GM19328 (cell line): Measurements from ENCODE around the gene SIPA1.
A peak's percentile ranks its signal among the peaks of the same experiment; 100 is the strongest.

Experiments used
- ATAC-seq: cut with Tn5 transposase; IDR thresholded peaks from one replicate; pipeline ENCODE4 v1.9.1; 2021; ENCODE audit warnings: mild to moderate bottlenecking, moderate library complexity; ENCODE audit not compliant: unreplicated experiment

The SIPA1 gene

DNA sequence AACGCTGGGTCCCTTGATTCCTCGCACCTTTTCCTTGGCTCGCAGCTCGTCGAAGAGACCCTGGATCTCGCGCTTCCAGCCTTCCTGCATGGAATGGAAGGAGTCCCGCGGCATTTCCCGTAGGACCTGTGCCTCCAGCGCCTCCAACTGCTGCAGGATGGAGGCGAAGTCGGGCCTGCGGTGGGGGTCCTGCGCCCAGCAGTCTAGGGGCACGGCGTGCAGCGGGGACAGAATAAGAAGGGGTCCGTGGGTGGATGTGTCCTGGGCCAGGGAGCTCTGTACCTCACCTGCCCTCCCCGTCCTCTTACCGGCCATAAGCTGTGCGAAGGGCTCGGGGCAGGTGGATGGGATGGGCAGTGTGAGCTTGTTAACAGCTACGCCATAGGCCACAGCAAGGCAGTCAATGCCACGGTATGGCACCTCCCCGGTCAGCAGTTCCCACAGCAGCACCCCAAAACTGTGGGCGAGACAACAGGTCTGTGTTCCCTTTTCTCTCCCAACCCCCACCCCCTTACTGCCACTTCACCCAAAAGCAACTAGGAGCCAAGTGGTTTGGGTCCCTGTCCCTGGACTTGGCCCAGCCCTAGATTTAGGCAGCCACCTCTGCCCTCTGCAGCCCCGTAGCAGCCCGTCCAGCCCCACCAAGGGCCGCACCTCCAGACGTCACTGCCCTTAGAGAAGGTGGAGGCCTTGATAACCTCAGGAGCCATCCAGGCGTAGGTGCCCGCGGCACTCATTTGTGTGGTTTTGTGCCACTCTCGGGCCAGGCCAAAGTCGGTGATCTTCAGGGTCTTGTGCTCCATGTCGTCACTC, 30.1 kb upstream of the SIPA1 start:
- no peak for ATAC-seq

DNA sequence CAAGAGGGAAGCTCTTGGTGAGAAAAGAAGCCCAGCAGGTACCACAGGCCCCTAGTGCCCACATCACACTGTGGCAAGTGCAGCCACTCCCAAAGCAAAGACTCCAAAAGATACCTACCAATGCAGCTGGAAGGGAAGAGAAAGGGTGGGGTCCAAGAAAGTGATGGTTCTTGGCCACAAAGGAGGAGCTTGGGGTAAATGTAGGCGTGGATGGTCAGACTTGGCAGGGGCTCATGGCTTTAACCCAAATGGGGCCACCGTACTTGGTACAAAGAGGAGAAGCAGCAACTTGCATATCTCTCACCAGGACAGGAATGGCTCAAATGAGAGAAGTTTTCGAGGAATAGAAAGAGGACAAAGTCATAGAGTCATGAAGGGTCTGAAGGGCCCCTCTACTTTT, 28.7 kb upstream of the SIPA1 start:
- no peak for ATAC-seq

GRCh38 chr11:65609665-65610064, 28.2 kb upstream of the SIPA1 start:
- ATAC-seq, result no peak

DNA sequence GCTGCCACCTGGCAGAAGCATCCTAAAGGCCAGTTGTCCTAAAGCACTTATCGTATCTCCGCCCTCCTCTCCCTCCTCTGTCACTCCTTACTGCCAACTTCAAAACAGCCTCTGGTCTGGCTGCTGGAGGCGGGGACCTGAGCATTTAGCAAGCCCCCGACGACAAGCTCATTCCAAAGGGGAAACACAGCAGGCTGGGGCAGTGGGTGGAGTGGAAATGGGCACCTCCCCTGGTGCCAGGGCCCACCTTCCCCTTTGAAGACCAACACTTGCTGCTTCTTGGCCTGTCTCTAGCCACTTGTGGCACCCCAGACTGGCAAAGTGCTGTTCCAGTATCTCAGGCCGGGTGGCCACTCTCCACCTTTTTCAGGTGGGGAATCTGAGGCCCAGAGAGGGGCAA, 27.5 kb upstream of the SIPA1 start:
- no peak for ATAC-seq

- ATAC-seq, result no peak
Observed at GRCh38 chr11:65611028-65611757, 26.7 kb upstream of the SIPA1 start.

GRCh38 chr11:65611758-65612603, 25.9 kb upstream of the SIPA1 start:
- no peak for ATAC-seq

DNA sequence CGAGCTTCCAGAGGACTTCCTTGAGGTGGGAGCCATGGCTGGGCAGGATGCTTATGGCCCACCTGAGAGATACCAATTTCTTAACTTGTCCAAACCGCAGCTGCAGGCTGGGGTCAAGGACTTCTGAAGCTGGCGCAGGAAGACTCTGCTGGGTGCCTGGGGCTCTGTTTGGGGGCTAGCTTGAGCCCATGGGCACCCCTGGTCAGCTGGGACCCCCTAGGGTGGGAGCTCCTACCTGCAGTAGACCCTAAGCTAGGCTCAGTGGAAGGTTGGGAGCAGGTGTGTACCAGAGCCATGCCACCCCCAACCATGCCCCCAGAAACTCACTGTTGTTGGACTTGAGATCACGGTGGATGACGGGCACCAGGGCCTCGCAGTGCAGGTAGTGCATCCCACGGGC, 25.2 kb upstream of the SIPA1 start:
- no peak for ATAC-seq

DNA sequence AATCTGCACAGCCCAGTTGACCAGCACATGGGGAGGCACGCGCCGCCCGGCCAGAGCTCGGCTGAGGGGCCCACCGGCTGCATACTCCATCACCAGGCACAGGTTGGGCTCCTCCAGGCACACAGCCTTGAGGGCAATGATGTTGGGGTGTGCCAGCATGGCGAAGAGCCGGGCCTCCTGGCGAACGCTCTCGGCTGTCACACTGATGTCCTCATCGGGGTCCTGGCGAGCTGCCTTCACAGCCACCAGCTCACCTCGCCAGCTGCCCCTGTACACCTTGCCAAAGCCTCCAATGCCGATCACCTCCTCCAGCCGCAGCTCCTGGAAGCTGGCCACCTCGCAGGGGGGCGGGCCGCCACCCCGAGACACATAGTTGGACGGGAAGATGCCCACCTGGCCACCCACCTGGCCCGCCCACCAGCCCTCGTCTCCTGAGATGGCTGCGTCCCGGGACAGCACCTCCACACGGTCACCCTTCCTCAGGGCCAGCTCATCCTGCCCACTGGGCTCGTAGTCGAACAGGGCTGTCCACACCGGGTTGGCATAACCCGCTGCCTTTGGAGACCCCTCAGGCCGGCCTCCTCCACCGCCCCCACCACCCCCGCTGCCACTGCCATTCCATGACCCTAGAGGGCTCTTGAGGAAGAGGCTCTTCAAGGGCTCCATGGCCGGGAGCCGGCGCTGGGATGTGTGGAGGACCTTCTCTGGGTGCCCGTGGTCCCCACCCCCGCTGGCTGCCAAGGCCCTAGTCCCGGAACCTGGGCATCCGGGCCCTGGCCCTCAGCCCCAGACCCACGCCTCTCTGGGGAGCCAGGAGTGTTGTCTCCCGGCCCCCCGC, 24.6 kb upstream of the SIPA1 start:
- no peak for ATAC-seq

GRCh38 chr11:65615229-65615949, 22.5 kb upstream of the SIPA1 start, which contains the start of gene PCNX3:
PCNX3 (plus strand) TSS chr11:65615776; CDS start chr11:65616312, 536 bp downstream.
- ATAC-seq, result peak; percentile 81

GRCh38 chr11:65615950-65616574, 21.8 kb upstream of the SIPA1 start:
- peak; percentile 4 for ATAC-seq

GRCh38 chr11:65616575-65617001, 21.3 kb upstream of the SIPA1 start:
- no peak for ATAC-seq

GRCh38 chr11:65617136-65617850, 20.6 kb upstream of the SIPA1 start:
- ATAC-seq, result no peak

GRCh38 chr11:65617990-65618751, 19.7 kb upstream of the SIPA1 start:
- ATAC-seq, result no peak

DNA sequence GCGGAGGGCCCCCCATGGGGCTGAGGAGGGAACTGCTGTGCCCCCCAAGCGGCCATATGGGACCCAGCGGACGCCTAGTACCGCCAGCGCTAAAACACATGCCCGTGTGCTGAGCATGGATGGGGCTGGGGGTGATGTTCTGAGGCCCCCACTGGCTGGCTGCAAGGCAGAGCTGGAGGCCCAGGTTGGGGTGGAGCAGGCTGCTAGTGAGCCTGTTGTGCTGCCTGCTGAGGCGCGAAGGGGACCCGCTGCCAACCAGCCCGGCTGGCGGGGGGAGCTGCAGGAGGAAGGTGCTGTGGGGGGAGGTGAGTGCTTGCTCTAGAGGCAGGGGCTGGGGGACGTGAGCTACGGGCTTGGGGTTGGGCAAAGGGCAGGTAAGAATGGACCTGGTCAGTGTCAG, 19.1 kb upstream of the SIPA1 start:
- no peak for ATAC-seq

- no peak for ATAC-seq
Observed at GRCh38 chr11:65619281-65619928, 18.5 kb upstream of the SIPA1 start.

GRCh38 chr11:65620666-65621065, 17.2 kb upstream of the SIPA1 start:
- no peak for ATAC-seq

- no peak for ATAC-seq
Observed at GRCh38 chr11:65621460-65621859, 16.4 kb upstream of the SIPA1 start.
